Stimulated activated CD4-positive, alpha-beta T cell treated with anti-CD3 and anti-CD28 coated beads, Interleukin-1b, Interleukin-23, amount 100 ng/mL, for 4 hours (primary cell): ENCODE measurements around the gene PARP11.

Experiments used
- DNase-seq, 2 donors: peaks; one replicate each; pipeline ENCODE4 v3.0.0-alpha.2; 2020; ENCODE audit warnings: low read depth in 2 of 2

The PARP11 gene

GRCh38 chr12:3821441-3821840 lies 51.8 kb downstream of the PARP11 start:
- no peak for DNase-seq

DNA sequence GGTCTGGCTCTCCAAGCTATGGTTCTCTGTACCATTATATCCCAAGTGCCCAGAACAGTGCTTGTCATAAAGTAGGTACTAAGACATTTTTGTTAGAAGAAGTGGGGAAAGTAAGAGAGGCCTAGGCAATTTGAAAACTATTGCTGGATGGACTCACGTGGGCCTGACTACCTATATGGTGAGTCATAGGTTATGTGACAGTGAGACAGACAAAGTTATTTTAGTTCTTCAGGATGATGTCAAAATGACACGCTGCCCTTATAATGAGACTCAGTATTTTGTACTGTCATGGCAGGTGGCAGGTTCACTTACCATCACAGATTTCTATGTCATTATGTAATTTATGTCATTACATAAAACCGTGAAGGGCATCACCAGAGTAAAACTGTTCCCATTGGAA lies 53.1 kb downstream of the PARP11 start:
- DNase-seq, result no peak

GRCh38 chr12:3816266-3816665 lies 56.9 kb downstream of the PARP11 start:
- no peak for DNase-seq

GRCh38 chr12:3815094-3815766 lies 58.0 kb downstream of the PARP11 start:
- no peak for DNase-seq

DNA sequence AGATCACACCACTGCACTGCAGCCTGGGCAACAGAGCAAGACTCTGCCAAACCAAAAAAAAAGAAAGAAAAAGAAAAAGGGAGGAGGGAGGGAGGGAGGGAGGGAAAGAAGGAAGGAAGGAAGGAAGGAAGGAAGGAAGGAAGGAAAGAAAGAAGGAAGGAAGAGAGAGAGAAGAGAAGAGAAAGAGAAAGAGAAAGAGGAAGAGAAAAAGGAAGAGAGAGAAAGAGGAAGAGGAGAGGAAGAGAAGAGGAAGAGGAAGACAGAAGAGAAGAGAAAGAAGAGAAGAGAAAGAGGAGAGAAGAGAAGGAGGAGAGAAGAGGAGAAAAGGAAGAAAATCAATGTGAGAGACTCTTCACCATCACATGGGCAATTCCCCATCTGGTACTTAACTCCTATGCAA lies 62.7 kb downstream of the PARP11 start:
- no peak for DNase-seq

DNA sequence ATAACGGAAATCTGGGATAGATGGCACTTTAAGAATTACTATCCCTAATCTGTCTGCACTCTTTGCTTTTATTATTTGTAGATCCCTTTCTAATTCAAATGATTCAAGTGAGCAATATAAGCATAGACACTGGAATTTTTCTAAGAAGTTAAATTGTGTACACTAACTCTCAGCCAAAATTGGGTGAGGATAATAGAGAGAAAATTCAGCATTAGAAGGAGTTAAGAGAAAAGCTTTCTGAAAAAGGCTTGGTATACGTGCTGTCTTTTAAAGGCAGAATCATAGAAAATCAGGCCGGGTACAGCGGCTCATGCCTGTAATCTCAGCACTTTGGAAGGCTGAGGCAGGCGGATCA lies 63.2 kb downstream of the PARP11 start:
- DNase-seq, result no peak

- DNase-seq, result no peak
Observed at GRCh38 chr12:3809357-3810015, 63.7 kb downstream of the PARP11 start.

DNA sequence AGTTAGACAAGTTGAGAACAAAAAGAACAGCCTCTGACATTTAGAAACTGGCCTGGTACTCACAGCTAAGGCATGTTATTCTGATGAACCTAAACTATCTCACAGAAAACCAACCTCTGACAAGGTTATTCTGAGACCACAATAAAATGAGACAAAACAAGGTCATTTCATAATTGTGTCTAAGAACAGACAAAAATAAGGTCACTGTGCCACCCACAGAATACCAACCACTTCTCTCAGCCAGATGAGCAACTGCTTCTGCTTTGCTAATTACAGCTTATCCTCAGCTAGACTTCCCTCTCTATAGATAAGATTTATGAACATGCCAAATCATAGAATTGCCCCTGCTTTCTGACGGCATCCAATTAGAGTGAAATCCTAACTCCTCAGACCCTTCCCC lies 68.1 kb downstream of the PARP11 start:
- no peak for DNase-seq

- peak; percentile 57 to 65 for DNase-seq
Observed at GRCh38 chr12:3803865-3804472, 69.2 kb downstream of the PARP11 start.

DNA sequence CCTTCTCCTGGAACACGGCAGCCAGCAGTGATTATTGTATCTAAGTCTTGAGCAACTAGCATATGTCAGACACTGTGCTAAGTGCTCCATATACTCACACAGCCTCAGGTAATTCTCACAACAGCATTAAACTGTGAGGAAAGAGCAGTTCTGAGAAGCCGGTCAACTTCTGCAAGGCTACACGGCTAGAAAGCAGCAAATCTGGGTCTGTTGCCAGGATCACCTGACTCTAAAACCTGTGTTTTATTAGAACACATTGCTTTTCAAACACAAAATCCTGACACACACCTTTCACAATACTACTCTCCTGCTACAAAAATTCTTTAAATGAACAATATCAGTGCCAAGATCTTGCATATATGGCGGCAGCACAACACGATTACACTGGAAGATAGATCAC lies 70.5 kb downstream of the PARP11 start:
- no peak for DNase-seq

GRCh38 chr12:3797531-3798048 lies 75.6 kb downstream of the PARP11 start:
- DNase-seq, result no peak

DNA sequence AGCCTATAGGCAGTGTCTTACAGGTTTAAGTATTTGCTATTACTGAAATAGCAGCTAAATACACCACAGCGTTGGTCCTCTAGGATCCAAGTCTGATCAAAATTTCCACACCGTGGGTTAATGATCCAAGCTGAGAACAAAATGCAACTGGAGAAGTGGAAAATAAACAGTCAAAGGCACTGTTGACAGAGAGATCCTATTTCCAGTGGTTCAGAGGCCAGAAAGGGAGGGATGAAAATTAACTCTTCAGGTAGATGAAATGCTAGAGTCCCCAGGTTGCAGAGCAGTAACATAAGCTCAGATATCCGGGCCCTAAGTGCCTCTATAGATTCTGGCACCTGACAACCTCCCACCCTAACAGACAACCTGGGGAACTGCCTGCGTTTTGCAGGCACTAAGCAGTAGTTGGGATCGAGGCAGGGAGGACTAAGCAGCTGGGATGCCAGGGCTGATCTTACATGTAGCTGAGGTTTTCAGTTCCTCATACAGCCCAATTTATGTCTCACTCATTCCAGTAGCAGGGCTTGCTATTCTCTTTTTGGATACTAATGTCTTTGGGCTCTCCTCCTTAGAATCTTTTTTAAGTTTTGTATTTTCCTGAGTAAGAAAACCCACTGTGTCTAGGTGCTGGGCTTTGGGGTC lies 77.6 kb downstream of the PARP11 start:
- no peak for DNase-seq

GRCh38 chr12:3795066-3795465 lies 78.1 kb downstream of the PARP11 start:
- DNase-seq, result no peak

- DNase-seq, result no peak
Observed at GRCh38 chr12:3792623-3793288, 80.4 kb downstream of the PARP11 start.

DNA sequence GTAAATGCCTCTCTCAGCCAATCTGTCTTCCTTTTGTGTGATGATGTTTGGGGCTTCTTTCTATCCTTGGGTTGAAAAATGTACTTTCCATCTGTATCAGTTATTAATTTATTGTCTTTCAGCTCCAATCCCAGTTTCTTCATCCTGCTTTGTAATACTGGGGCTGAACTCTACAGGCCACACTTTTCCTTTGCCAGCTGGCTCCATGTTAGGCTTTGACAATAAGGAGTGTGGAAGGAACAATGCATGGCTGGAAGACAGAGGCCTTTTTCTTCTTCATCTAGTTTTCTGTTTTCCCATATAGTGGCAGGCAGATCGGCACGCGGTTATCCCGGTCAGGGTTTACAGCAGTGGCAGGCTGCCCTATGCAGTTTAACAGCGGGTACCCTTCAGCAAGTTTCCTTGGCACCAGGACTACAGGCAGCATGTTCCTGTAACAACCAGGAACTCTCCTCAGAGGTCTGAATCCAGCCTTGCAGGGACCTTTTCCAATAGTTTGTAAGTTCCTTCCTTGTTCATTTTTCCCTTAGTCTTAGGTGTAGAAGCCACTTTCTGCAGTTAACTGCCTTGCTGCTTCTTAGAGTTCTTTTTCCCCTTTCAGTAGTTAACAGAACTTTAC lies 81.8 kb downstream of the PARP11 start:
- no peak for DNase-seq

DNA sequence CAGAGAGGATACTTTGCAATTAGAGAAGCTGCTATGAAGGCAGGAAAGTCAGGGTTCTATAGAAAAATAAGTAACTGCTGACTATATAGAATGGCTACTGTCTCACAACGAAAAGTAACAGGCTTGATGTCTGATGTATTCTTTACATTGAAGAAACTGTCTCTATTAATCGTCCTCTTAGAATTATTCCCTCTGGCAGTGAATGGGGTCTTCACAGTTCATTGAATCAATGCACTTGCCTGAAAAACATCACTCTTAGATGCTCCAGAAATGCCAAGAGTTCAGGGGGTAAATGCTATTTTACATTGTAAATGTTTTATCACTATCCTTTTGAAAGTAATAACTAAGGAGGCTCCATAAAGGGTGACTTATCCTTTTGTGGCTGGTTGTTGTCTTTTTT lies 82.6 kb downstream of the PARP11 start:
- DNase-seq, result no peak

DNA sequence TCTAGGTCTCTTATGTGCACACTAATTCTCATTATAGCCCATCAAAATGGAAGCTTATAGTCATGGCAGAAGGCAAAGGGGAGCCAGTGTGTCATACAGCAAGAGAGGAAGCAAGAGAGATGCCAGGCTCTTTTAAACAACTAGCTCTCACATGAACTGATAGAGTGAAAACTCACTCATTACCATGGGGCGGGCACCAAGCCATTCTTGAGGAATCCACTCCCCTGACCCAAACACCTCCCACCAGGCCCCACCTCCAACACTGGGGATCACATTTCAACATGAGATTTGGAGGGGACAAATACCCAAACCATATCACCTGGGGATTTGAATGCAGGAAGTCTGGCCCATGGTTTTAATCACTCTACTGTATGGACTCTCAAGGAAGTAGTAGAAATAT lies 83.4 kb downstream of the PARP11 start:
- no peak for DNase-seq

GRCh38 chr12:3777206-3777809 lies 95.9 kb downstream of the PARP11 start:
- peak in 1 of 2 donors; percentile 6 for DNase-seq

DNA sequence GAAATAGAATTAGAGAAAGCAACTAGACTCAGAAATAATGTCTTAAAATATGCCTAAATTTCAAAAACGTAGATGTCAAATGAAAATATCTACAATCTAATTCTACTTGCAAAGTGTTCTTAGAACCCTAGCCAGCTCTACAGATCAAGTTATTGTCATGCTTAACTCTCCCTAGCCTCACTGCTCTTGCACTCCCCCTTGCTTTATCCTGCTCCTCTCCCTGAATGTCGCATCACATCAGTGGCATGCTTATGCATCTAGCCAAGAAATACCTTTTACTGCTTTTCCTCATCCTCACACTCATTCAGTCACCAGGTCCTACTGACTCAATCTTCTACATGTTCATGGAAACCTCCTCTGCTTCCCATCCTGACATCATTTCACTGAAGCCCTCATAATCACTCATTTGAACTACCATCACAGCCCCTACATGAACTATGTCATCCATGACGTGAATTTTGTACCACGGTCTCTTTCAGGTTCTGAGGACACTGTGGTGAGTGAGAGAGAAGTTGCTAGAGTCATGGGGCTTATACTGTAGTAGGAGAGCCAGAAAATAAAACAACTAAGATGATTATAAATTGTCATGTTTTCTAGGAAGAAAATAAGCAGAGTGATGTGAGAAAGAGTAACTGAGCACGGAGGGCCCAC lies 97.7 kb downstream of the PARP11 start:
- no peak for DNase-seq

GRCh38 chr12:3772380-3772779 lies 100.8 kb downstream of the PARP11 start:
- no peak for DNase-seq

GRCh38 chr12:3771853-3772252 lies 101.3 kb downstream of the PARP11 start:
- no peak for DNase-seq
